WTC11 (cell line): Measurements from ENCODE around the gene FOXP4. TPM values are rescaled to one million over a fixed set of nuclear protein-coding genes. Genes with fewer than 3 reads are reported as not detected.
A peak's percentile ranks its signal among the peaks of the same experiment; 100 is the strongest.

Source experiments
- ATAC-seq: fragments of 200-7000 bp; cut with Tn5 transposase; 2 replicates; pipeline ENCODE4 v1.10.0; 2021; ENCODE audit warnings: mild to moderate bottlenecking, moderate library complexity
- CTCF ChIA-PET: fragments of 300-600 bp; sonication (Branson Sonifier 250); formaldehyde crosslinking; loops from one replicate; lab custom pipeline; 2021; ENCODE audit warnings: antibody characterized with exemption; lab: Charles Lee
- POLR2A ChIA-PET: fragments of 350-600 bp; sonication (Branson Sonifier 250); formaldehyde crosslinking; loops from one replicate; lab custom pipeline; 2021; ENCODE audit warnings: antibody characterized with exemption; lab: Charles Lee
- DNase-seq: peaks from one replicate; pipeline ENCODE4 v3.0.0; 2021; ENCODE audit warnings: low spot score
- H3K27ac Mint-ChIP-seq: 2 replicates; pipeline ENCODE4 v1.8.0; 2021; ENCODE audit warnings: mixed read lengths
- H3K27me3 Mint-ChIP-seq: 2 replicates; pipeline ENCODE4 v1.8.0; 2021; ENCODE audit warnings: low read depth, mild to moderate bottlenecking, moderate library complexity, mixed read lengths
- H3K36me3 Mint-ChIP-seq: 2 replicates; pipeline ENCODE4 v1.8.0; 2021; ENCODE audit warnings: mixed read lengths
- H3K4me1 Mint-ChIP-seq: 2 replicates; pipeline ENCODE4 v1.8.0; 2022; ENCODE audit warnings: mixed read lengths
- H3K4me3 Mint-ChIP-seq: 2 replicates; pipeline ENCODE4 v1.8.0; 2021; ENCODE audit warnings: mild to moderate bottlenecking, moderate library complexity, mixed read lengths
- H3K9me3 Mint-ChIP-seq: 2 replicates; pipeline ENCODE4 v1.8.0; 2021; ENCODE audit warnings: mixed read lengths
- CBFB ChIP-seq: sonication (generic); formaldehyde crosslinking; IDR thresholded peaks from 2 replicates; pipeline ENCODE4 v1.8.1; 2022; ENCODE audit warnings: mild to moderate bottlenecking, low read depth, missing genetic modification reagents
- E2F4 ChIP-seq: sonication (generic); formaldehyde crosslinking; IDR thresholded peaks from 2 replicates; pipeline ENCODE4 v1.8.1; 2022; ENCODE audit warnings: low read depth, mild to moderate bottlenecking, moderate library complexity, missing genetic modification reagents, borderline replicate concordance
- ESRRA ChIP-seq: sonication (generic); formaldehyde crosslinking; IDR thresholded peaks from 2 replicates; pipeline ENCODE4 v1.8.1; 2022; ENCODE audit warnings: mild to moderate bottlenecking, missing genetic modification reagents, borderline replicate concordance
- FOXP1 ChIP-seq: sonication (generic); formaldehyde crosslinking; IDR thresholded peaks from 2 replicates; pipeline ENCODE4 v1.8.0; 2022; ENCODE audit warnings: missing genetic modification reagents, mild to moderate bottlenecking, moderate library complexity, borderline replicate concordance
- SMAD3 ChIP-seq: sonication (generic); formaldehyde crosslinking; IDR thresholded peaks from 2 replicates; pipeline ENCODE4 v1.8.0; 2022; ENCODE audit warnings: missing genetic modification reagents, mild to moderate bottlenecking, borderline replicate concordance
- USF2 ChIP-seq: sonication (generic); formaldehyde crosslinking; IDR thresholded peaks from 2 replicates; pipeline ENCODE4 v1.8.1; 2023; ENCODE audit warnings: mild to moderate bottlenecking, missing genetic modification reagents, moderate library complexity
- ZBTB21 ChIP-seq: sonication (generic); formaldehyde crosslinking; IDR thresholded peaks from 2 replicates; pipeline ENCODE4 v1.8.1; 2023; ENCODE audit warnings: mild to moderate bottlenecking, missing genetic modification reagents, borderline replicate concordance
- ZMAT4 ChIP-seq: fragments of 250-450 bp; sonication (Bioruptor Pico); IDR thresholded peaks from 2 replicates; pipeline ENCODE4 v1.9.0; 2021; ENCODE audit warnings: mild to moderate bottlenecking
- ZNF232 ChIP-seq: sonication (generic); formaldehyde crosslinking; IDR thresholded peaks from 2 replicates; pipeline ENCODE4 v1.8.0; 2022; ENCODE audit warnings: mild to moderate bottlenecking, missing genetic modification reagents
- ZNF425 ChIP-seq: fragments of 250-450 bp; sonication (Bioruptor Pico); conservative IDR thresholded peaks from 2 replicates; pipeline ENCODE4 v1.9.0; 2021; ENCODE audit warnings: mild to moderate bottlenecking
- ZNF512 ChIP-seq: sonication (generic); formaldehyde crosslinking; IDR thresholded peaks from 2 replicates; pipeline ENCODE4 v1.8.1; 2022; ENCODE audit warnings: missing genetic modification reagents, borderline replicate concordance
- ZSCAN18 ChIP-seq: fragments of 250-450 bp; sonication (Bioruptor Pico); IDR thresholded peaks from 2 replicates; pipeline ENCODE4 v2.1.2; 2022; ENCODE audit warnings: mild to moderate bottlenecking, moderate library complexity
- total RNA-seq: library from RNA; stranded (reverse); gene quantifications from 3 replicates; pipeline ENCODE4 v1.2.3, GENCODE V29; 2021
- TF ChIP-seq, protein P1 (sequence below): fragments of 200-600 bp; IDR thresholded peaks from 2 replicates; pipeline ENCODE4 v1.8.0; 2022; ENCODE audit warnings: antibody characterized with exemption

The FOXP4 gene
- total RNA-seq, 1 experiment from 2014 or later = 36.6 TPM

GRCh38 chr6:41597246-41598000 is 51.2 kb downstream of the FOXP4 start:
- peaks cover 42% of the 10 kb centered on the region for H3K4me1 Mint-ChIP-seq
- no peak for DNase-seq
- H3K9me3 Mint-ChIP-seq = no peaks in the 10 kb centered on the region
- ATAC-seq = peak; percentile 15
- TF ChIP-seq ZBTB21 (CRISPR knock-in tag) = no peak
- no peak for TF ChIP-seq ZNF512 (CRISPR knock-in tag)
- no peak overlapping the region for H3K27ac Mint-ChIP-seq
- POLR2A ChIA-PET = interaction anchor here (0.6 to 1.0 kb wide), 2 partner anchors 12 to 57 kb away, joined by 4 read pairs; no protein-coding TSS in a partner anchor
- H3K4me3 Mint-ChIP-seq = no peak overlapping the region
- CTCF ChIA-PET = interaction anchor here (0.6 to 2.6 kb wide), 15 partner anchors 10 to 230 kb away, joined by 3 to 15 read pairs (median 4); no protein-coding TSS in a partner anchor
- peaks cover 3% of the 10 kb centered on the region; the same call in 1 of the 2 replicates for H3K27me3 Mint-ChIP-seq
- H3K36me3 Mint-ChIP-seq = no peaks in the 10 kb centered on the region; the same call in 1 of the 2 replicates

DNA sequence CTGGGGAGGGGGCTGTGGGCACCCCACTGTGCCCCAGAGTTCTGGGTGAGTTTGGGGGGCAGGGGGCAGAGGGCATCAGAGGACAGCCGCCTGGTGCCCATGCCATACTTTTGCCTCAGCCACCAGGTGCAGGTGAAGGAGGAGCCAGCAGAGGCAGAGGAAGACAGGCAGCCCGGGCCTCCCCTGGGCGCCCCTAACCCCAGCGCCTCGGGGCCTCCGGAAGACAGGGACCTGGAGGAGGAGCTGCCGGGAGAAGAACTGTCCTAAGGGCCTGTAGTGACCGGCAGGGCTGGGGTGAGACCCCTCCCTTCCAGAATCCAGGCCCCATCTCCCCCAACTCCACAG is 52.5 kb downstream of the FOXP4 start:
- no peak for TF ChIP-seq E2F4 (CRISPR knock-in tag)
- no peak for TF ChIP-seq ZNF425 (CRISPR knock-in tag)
- no peak for TF ChIP-seq SMAD3 (CRISPR knock-in tag)
- TF ChIP-seq ZNF232 (CRISPR knock-in tag) = no peak
- no peak for TF ChIP-seq ZMAT4 (CRISPR knock-in tag)
- no peak for TF ChIP-seq ESRRA (CRISPR knock-in tag)
- TF ChIP-seq FOXP1 (CRISPR knock-in tag) = 0 out of 2 replicates have a peak, but pooled peaks have one; percentile 15
- no peak for TF ChIP-seq ZSCAN18 (CRISPR knock-in tag)
- Mint-ChIP-seq H3K36me3 (no peaks in the 10 kb centered on the region; the same call in 1 of the 2 replicates), H3K27ac (no peak overlapping the region), H3K9me3 (no peaks in the 10 kb centered on the region), H3K27me3 (peaks cover 3% of the 10 kb centered on the region; the same call in 1 of the 2 replicates), H3K4me1 (peaks cover 46% of the 10 kb centered on the region), H3K4me3 (no peak overlapping the region)
- DNase-seq = no peak
- ChIA-PET POLR2A (no interaction called here), CTCF (interaction anchor here (0.5 to 5.8 kb wide), 18 partner anchors 10 to 231 kb away, joined by 3 to 144 read pairs (median 4); partner anchors contain the start of genes MDFI and TOMM6)
- ATAC-seq = no peak

GRCh38 chr6:41599015-41599851 is 53.1 kb downstream of the FOXP4 start:
- DNase-seq = no peak
- H3K27ac Mint-ChIP-seq = no peak overlapping the region
- TF ChIP-seq, protein P1, sequence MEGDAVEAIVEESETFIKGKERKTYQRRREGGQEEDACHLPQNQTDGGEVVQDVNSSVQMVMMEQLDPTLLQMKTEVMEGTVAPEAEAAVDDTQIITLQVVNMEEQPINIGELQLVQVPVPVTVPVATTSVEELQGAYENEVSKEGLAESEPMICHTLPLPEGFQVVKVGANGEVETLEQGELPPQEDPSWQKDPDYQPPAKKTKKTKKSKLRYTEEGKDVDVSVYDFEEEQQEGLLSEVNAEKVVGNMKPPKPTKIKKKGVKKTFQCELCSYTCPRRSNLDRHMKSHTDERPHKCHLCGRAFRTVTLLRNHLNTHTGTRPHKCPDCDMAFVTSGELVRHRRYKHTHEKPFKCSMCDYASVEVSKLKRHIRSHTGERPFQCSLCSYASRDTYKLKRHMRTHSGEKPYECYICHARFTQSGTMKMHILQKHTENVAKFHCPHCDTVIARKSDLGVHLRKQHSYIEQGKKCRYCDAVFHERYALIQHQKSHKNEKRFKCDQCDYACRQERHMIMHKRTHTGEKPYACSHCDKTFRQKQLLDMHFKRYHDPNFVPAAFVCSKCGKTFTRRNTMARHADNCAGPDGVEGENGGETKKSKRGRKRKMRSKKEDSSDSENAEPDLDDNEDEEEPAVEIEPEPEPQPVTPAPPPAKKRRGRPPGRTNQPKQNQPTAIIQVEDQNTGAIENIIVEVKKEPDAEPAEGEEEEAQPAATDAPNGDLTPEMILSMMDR = no peak
- TF ChIP-seq USF2 (CRISPR knock-in tag) (no peak), ZMAT4 (CRISPR knock-in tag) (no peak), CBFB (CRISPR knock-in tag) (no peak)

More at GRCh38 chr6:41599015-41599851, 53.1 kb downstream of the FOXP4 start:
- no peaks in the 10 kb centered on the region for H3K9me3 Mint-ChIP-seq
- POLR2A ChIA-PET = no interaction called here
- peaks cover 3% of the 10 kb centered on the region; the same call in 1 of the 2 replicates for H3K27me3 Mint-ChIP-seq
- CTCF ChIA-PET = interaction anchor here (0.5 to 5.8 kb wide), 21 partner anchors 11 to 231 kb away, joined by 3 to 144 read pairs (median 4); partner anchors contain the start of genes MDFI and TOMM6
- H3K36me3 Mint-ChIP-seq = no peaks in the 10 kb centered on the region; the same call in 1 of the 2 replicates
- H3K4me3 Mint-ChIP-seq = no peak overlapping the region
- H3K4me1 Mint-ChIP-seq = peaks cover 46% of the 10 kb centered on the region
- ATAC-seq = peak; percentile 33
